MM.1S (cell line): ENCODE results near the gene SHC3.

ENCODE experiments used
- CTCF ChIP-seq: fragments of 300-600 bp; sonication (generic); IDR thresholded peaks from 2 replicates; pipeline ENCODE4 v1.5.1; 2016; ENCODE audit warnings: antibody characterized with exemption, low read length, mixed read lengths
- EZH2 ChIP-seq: fragments of 300-600 bp; sonication (generic); optimal IDR thresholded peaks from 2 replicates; pipeline ENCODE3; 2017; ENCODE audit warnings: low read depth, mild to moderate bottlenecking, antibody characterized with exemption, low read length, mixed read lengths

- TF ChIP-seq CTCF (no peak), EZH2 (no peak)
Measured at GRCh38 chr9:89139455-89139854, 39.2 kb downstream of the SHC3 start.
